MCF 10A (cell line): ENCODE measurements around the gene MLXIP. TPM values are rescaled to one million over a fixed set of nuclear protein-coding genes. Genes with fewer than 3 reads are reported as not detected.
"Not testable (repeated sequence)": the region's sequence is repeated elsewhere in the genome, so short reads cannot be mapped to it uniquely, and the experiment has no call there.

ENCODE experiments used
- BruUV-seq: library from RNA; stranded (reverse); fragments of 400-500 nt; replicated peaks from 2 replicates; lab custom pipeline; 2021; lab: Mats Ljungman, UMichigan
- CTCF ChIA-PET: fragments of 300-600 bp; sonication (Branson Sonifier 250); formaldehyde crosslinking; extraction: SDS; loops from one replicate; lab custom pipeline; 2021; ENCODE audit warnings: antibody characterized with exemption, inconsistent platforms; lab: Yijun Ruan, JAX
- POLR2A ChIA-PET: fragments of 300-600, 350-650 bp; sonication (Branson Sonifier 250); formaldehyde crosslinking; extraction: SDS; loops from one replicate; lab custom pipeline; 2020; ENCODE audit warnings: antibody characterized with exemption, inconsistent platforms; lab: Yijun Ruan, JAX
- DNase-seq: peaks from one replicate; pipeline ENCODE4 v3.0.0-alpha.2; 2018; ENCODE audit not compliant: unreplicated experiment
- H3K27ac Mint-ChIP-seq: one replicate; pipeline ENCODE4 v1.8.0; 2022; ENCODE audit warnings: mild to moderate bottlenecking, low read depth, mixed read lengths; ENCODE audit not compliant: unreplicated experiment
- H3K27me3 Mint-ChIP-seq: one replicate; pipeline ENCODE4 v1.8.0; 2022; ENCODE audit warnings: mixed read lengths; ENCODE audit not compliant: insufficient read depth, unreplicated experiment
- H3K36me3 Mint-ChIP-seq: one replicate; pipeline ENCODE4 v1.8.0; 2022; ENCODE audit warnings: mild to moderate bottlenecking, moderate library complexity, mixed read lengths; ENCODE audit not compliant: insufficient read depth, unreplicated experiment
- H3K4me1 Mint-ChIP-seq: one replicate; pipeline ENCODE4 v1.8.0; 2022; ENCODE audit warnings: mixed read lengths; ENCODE audit not compliant: insufficient read depth, unreplicated experiment
- H3K4me3 Mint-ChIP-seq: one replicate; pipeline ENCODE4 v1.8.0; 2022; ENCODE audit warnings: mild to moderate bottlenecking, moderate library complexity, mixed read lengths; ENCODE audit not compliant: unreplicated experiment
- H3K9me3 Mint-ChIP-seq: one replicate; pipeline ENCODE4 v1.8.0; 2022; ENCODE audit warnings: mixed read lengths; ENCODE audit not compliant: unreplicated experiment
- intact Hi-C: fragments of 100-400 bp; cut with micrococcal nuclease; formaldehyde crosslinking; loops from 2 replicates; pipeline ENCODE4 v1.14.1; 2022
- total RNA-seq: library from RNA; stranded (reverse); gene quantifications from 2 replicates; pipeline ENCODE4 v1.2.3, GENCODE V29; 2022
- TF ChIP-seq, protein P1 (sequence below): fragments of 200-600 bp; IDR thresholded peaks from one replicate; pipeline ENCODE4 v1.8.0; 2022; ENCODE audit warnings: antibody characterized with exemption, mild to moderate bottlenecking; ENCODE audit not compliant: unreplicated experiment

MLXIP gene
- total RNA-seq, 1 experiment from 2014 or later, result 35.6 TPM

DNA sequence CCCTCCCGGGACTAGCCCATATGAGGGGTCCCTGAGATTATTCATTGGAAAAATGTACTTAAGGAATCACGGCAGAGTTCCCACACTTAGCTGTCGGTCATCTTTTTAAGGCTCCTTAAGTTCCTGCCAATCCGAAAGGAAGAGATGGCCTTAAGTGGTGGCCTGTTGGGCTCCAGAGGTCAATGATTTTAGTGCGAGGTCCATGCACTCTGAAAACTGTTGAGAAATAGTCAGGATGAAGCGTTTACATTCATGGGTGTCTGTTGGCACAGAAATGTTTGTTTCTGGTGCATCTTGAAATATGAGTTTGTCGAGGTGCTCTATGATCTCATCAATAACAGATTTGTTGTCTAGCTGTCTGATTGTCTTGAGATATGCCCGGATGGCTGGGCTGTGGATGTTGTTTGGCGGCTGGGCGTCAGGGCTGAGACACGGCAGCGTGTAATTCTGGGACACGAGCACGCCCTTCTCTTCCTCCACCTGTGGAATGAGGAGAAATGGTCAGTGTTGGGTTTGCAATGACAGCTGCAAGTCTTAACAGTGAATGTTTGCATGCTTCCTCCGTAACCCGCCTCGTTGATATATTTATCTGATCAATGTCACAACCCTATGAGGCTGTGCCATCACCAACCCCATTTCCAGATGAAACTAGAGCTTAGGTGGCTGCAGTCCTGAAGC lies 93.8 kb downstream of the MLXIP start:
- POLR2A ChIA-PET, result no interaction called here
- CTCF ChIA-PET, result no interaction called here
- intact Hi-C loops, result no loop called here
- Mint-ChIP-seq H3K27ac (no peak overlapping the region), H3K4me1 (peaks cover 13% of the 10 kb centered on the region), H3K27me3 (no peaks in the 10 kb centered on the region), H3K36me3 (no peaks in the 10 kb centered on the region), H3K9me3 (no peaks in the 10 kb centered on the region), H3K4me3 (no peak overlapping the region)
- no TSS peak for BruUV-seq
- TF ChIP-seq, protein P1, sequence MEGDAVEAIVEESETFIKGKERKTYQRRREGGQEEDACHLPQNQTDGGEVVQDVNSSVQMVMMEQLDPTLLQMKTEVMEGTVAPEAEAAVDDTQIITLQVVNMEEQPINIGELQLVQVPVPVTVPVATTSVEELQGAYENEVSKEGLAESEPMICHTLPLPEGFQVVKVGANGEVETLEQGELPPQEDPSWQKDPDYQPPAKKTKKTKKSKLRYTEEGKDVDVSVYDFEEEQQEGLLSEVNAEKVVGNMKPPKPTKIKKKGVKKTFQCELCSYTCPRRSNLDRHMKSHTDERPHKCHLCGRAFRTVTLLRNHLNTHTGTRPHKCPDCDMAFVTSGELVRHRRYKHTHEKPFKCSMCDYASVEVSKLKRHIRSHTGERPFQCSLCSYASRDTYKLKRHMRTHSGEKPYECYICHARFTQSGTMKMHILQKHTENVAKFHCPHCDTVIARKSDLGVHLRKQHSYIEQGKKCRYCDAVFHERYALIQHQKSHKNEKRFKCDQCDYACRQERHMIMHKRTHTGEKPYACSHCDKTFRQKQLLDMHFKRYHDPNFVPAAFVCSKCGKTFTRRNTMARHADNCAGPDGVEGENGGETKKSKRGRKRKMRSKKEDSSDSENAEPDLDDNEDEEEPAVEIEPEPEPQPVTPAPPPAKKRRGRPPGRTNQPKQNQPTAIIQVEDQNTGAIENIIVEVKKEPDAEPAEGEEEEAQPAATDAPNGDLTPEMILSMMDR, result no peak
- no peak for DNase-seq

DNA sequence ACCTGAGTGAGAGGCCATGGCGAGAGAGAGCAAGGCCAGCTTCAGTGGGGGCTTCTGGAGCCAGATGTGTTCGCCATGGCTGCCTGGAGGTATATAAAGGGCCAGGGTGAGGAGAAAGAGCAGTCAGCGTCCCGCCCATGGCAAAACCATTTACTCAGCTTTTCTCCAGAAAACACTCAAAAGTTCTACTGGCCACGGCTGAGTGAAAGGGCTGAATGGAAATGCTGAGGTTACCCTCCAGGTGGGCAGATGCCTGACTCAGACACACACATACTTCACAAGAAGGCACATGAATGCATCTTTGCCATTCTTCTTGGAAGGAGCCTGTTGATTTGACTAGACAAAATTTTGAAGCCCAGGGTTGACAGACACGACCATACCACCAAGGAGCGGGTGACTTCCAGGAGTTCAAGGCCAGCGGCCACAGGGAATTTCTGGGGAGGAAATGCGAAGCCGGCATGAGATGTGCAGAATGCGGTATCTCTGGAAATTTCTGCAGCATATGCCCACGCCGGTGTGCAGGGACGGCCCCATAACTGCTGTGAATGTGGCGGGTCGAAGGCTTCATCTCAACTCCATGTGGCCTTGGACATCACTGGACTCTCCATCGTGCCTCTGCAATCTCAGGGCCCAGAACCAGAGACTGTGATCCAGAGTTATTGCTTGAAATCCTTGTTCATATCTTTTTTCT lies 95.7 kb downstream of the MLXIP start, which contains the start of gene IL31:
Gene IL31 (minus strand): TSS at position 67 of the 691 bp plus-strand sequence. CDS start 49 bp downstream, at position 18.
- CTCF ChIA-PET, result interaction anchor here (0.9 kb wide), 1 partner anchor 44 kb away, joined by 3 read pairs; no protein-coding TSS in a partner anchor
- no peaks in the 10 kb centered on the region for H3K27me3 Mint-ChIP-seq
- H3K36me3 Mint-ChIP-seq, result no peaks in the 10 kb centered on the region
- no peak within 1 kb of the TSS for H3K4me3 Mint-ChIP-seq
- POLR2A ChIA-PET, result no interaction called here
- intact Hi-C loops, result no loop called here
- no peaks in the 10 kb centered on the region for H3K9me3 Mint-ChIP-seq
- H3K27ac Mint-ChIP-seq, result no peak within 1 kb of the TSS
- peaks cover 13% of the 10 kb centered on the region for H3K4me1 Mint-ChIP-seq
- TF ChIP-seq, protein P1, result no peak
- no peak for DNase-seq
- no TSS peak for BruUV-seq

DNA sequence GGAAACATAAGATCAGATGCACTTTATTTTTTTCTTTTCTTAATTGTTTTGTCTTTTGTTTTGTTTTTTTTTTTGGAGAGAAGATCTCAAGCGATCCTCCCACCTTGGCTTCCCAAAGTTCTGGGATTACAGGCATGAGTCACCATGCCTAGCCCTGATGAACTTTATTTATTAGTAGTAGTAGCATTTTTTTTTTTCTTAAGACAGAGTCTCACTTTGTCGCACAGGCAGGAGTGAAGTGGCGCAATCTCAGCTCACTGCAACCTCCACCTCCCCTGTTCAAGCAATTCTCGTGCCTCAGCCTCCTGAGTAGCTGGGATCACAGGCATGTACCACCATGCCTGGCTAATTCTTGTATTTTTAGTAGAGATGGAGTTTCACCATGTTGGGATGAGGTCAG lies 97.9 kb downstream of the MLXIP start:
- peak; percentile 11 for DNase-seq
- H3K4me1 Mint-ChIP-seq, result peaks cover 24% of the 10 kb centered on the region
- H3K36me3 Mint-ChIP-seq, H3K27me3 Mint-ChIP-seq, H3K4me3 Mint-ChIP-seq, POLR2A ChIA-PET, intact Hi-C loops, H3K9me3 Mint-ChIP-seq, H3K27ac Mint-ChIP-seq, BruUV-seq: not testable (repeated sequence)
- CTCF ChIA-PET, result interaction anchor here (0.6 to 0.8 kb wide), 2 partner anchors 14 to 1223 kb away, joined by 3 to 5 read pairs; no protein-coding TSS in a partner anchor

DNA sequence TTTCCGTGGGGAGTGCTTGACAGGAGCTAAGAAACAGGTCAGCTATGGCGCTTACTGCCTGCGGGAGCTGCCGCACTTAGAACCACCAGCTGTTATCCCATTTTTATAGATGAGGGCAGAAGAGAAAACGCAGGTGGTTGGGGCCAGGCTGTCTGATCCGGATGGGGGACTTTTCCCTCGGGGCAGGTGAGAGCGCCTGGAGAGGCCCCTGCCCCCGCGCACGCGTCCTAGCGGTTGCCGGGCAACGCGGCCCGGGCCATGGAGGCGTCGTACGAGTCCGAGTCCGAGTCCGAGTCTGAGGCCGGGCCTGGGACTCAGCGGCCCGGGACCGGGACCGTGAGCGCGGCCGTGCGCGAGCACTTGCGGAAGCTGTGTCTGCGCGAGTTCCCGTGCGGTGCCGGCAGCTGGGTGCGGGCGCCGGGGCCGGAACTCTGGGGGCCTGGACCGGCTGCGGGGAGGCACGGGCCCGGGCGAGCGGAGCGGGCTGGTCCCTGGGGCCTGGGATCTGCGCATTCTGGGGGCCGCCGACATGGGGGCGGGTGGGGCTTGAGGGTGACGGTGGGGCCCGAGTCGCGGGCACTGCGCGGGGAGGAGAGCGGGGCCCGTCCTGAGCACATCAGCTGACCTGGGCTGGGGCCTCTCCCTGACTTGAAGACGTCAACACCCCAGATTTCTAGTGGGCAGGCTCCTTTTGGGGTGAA lies 104.5 kb downstream of the MLXIP start, which contains the start of gene LRRC43:
Gene LRRC43 (plus strand): TSS at position 237 of the 701 bp plus-strand sequence. CDS start 22 bp downstream, at position 259.
- BruUV-seq, result no TSS peak
- DNase-seq, result no peak
- no peaks in the 10 kb centered on the region for H3K9me3 Mint-ChIP-seq
- H3K27ac Mint-ChIP-seq, result no peak within 1 kb of the TSS
- no peaks in the 10 kb centered on the region for H3K27me3 Mint-ChIP-seq
- CTCF ChIA-PET, result interaction anchor here (1.2 kb wide), 1 partner anchor 8 kb away, joined by 3 read pairs; no protein-coding TSS in a partner anchor
- POLR2A ChIA-PET, result no interaction called here
- TF ChIP-seq, protein P1, result no peak
- peaks cover 12% of the 10 kb centered on the region for H3K4me1 Mint-ChIP-seq
- intact Hi-C loops, result no loop called here
- H3K4me3 Mint-ChIP-seq, result no peak within 1 kb of the TSS
- no peaks in the 10 kb centered on the region for H3K36me3 Mint-ChIP-seq
